Activated CD4-positive, alpha-beta T cell treated with anti-CD3 and anti-CD28 coated beads for 36 hours (primary cell): ENCODE data around the gene SHISA5. TPM values are rescaled to one million over a fixed set of nuclear protein-coding genes. Genes with fewer than 3 reads are reported as not detected.

Experiments
- microRNA-seq: library from miRNA; unstranded; fragments of <30 nt; microRNA quantifications from one replicate; pipeline ENCODE4 v1.2.0, GENCODE V29; 2021; ENCODE audit warnings: borderline replicate concordance
- total RNA-seq, 2 experiments: library from RNA; stranded (reverse); gene quantifications; one replicate each; pipeline ENCODE4 v1.2.3, GENCODE V29; 2021

SHISA5 gene
- total RNA-seq, 2 experiments from 2014 or later = 52.9 to 68.8 TPM

Small RNA genes lying within 50 kb of the gene (microRNA-seq; reads per million reads assigned to microRNA genes)
- gene MIR6823 = not detected

Other genes with a start within 250 kb of the SHISA5 start
- 10 to 100 TPM; 26.1 to 28.9 TPM for gene NME6, start 202.8 kb downstream of the SHISA5 start, total RNA-seq
- not detected for gene SPINK8, start 170.5 kb downstream of the SHISA5 start, total RNA-seq
- under 1 TPM; 0.11 to 0.16 TPM for gene FBXW12, start 132.0 kb downstream of the SHISA5 start, total RNA-seq
- 1 to 10 TPM; 3.7 to 5.1 TPM for gene PLXNB1, start 74.1 kb downstream of the SHISA5 start, total RNA-seq
- 10 to 100 TPM; 17.5 to 25.0 TPM for gene CCDC51, start 64.1 kb downstream of the SHISA5 start, total RNA-seq
- gene TMA7, start 63.9 kb downstream of the SHISA5 start, total RNA-seq = 100 to 1,000 TPM; 260 to 324 TPM
- 10 to 100 TPM; 16.8 to 21.0 TPM for gene ATRIP, start 57.4 kb downstream of the SHISA5 start, total RNA-seq
- gene PFKFB4, start 52.6 kb upstream of the SHISA5 start, total RNA-seq = 10 to 100 TPM; 58.4 to 63.7 TPM
- gene UCN2, start 59.6 kb upstream of the SHISA5 start, total RNA-seq = not detected
- gene COL7A1, start 91.2 kb upstream of the SHISA5 start, total RNA-seq = under 1 TPM; 0.65 to 0.85 TPM
- 100 to 1,000 TPM; 205 to 231 TPM for gene UQCRC1, start 105.5 kb upstream of the SHISA5 start, total RNA-seq
- under 1 TPM in 1 of 2 experiments, not detected in 1; 0.30 TPM for gene TMEM89, start 117.6 kb upstream of the SHISA5 start, total RNA-seq
- 10 to 100 TPM; 35.0 to 38.5 TPM for gene SLC26A6, start 131.3 kb upstream of the SHISA5 start, total RNA-seq
- gene CELSR3, start 158.7 kb upstream of the SHISA5 start, total RNA-seq = 1 to 10 TPM; 7.9 to 8.1 TPM
- gene NCKIPSD, start 181.7 kb upstream of the SHISA5 start, total RNA-seq = 10 to 100 TPM; 61.0 to 67.3 TPM
- gene IP6K2, start 213.0 kb upstream of the SHISA5 start, total RNA-seq = 10 to 100 TPM; 39.4 to 48.3 TPM